Thoracic aorta (tissue), 2 donors: Measurements from ENCODE around the gene KDR. TPM values are rescaled to one million over a fixed set of nuclear protein-coding genes. Genes with fewer than 3 reads are reported as not detected.

Experiments used
- ATAC-seq: fragments of 150-250 bp; one replicate; pipeline ENCODE4 v1.8.0; 2017; ENCODE audit warnings: low read depth; ENCODE audit not compliant: insufficient number of reproducible peaks, low FRiP score
- DNase-seq: peaks from one replicate; pipeline ENCODE4 v3.0.0-alpha.2; 2020; ENCODE audit warnings: low spot score
- H3K27ac ChIP-seq, 2 donors: fragments of 200-600 bp; sonication (generic); 1 replicate in 1 of 2; 2 replicates in 1 of 2; pipeline ENCODE4 v1.5.1; 2016; ENCODE audit warnings: mild to moderate bottlenecking in 2 of 2, moderate library complexity in 2 of 2
- H3K27me3 ChIP-seq: fragments of 200-600 bp; sonication (generic); replicated peaks from 2 replicates; pipeline ENCODE4 v1.6.0; 2016; ENCODE audit warnings: mild to moderate bottlenecking; ENCODE audit not compliant: insufficient read depth
- H3K36me3 ChIP-seq: fragments of 200-600 bp; sonication (generic); one replicate; pipeline ENCODE4 v1.5.1; 2016
- H3K4me1 ChIP-seq, 2 donors: fragments of 200-600 bp; sonication (generic); 1 replicate in 1 of 2; 2 replicates in 1 of 2; pipeline versions ENCODE4 v1.5.1 to v1.6.0; 2016; ENCODE audit warnings: low read depth in 2 of 2, mild to moderate bottlenecking in 1 of 2; ENCODE audit not compliant: control insufficient read depth in 1 of 2
- H3K4me3 ChIP-seq: fragments of 200-600 bp; sonication (generic); 2 replicates; pipeline ENCODE4 v1.5.1; 2016; ENCODE audit warnings: mild to moderate bottlenecking
- H3K9me3 ChIP-seq: fragments of 200-600 bp; sonication (generic); 2 replicates; pipeline ENCODE4 v1.5.1; 2016
- CTCF ChIP-seq: fragments of 200-600 bp; sonication (generic); IDR thresholded peaks from one replicate; pipeline ENCODE4 v1.5.1; 2019; ENCODE audit warnings: antibody characterized with exemption
- total RNA-seq, 2 donors: library from RNA; depleted of rRNA; stranded (reverse); fragments of >200 nt; gene quantifications; one replicate each; pipeline versions ENCODE4 v1.1.0 to v1.2.3, GENCODE V29; 2016

Gene KDR
- total RNA-seq, 2 donors from 2014 or later, result 10.0 to 27.1 TPM

- Histone ChIP-seq H3K27ac (no peak overlapping the region), H3K4me3 (no peak overlapping the region), H3K9me3 (no peaks in the 10 kb centered on the region), H3K36me3 (no peaks in the 10 kb centered on the region), H3K4me1 (peaks cover 16 to 38% of the 10 kb centered on the region in 2 donors), H3K27me3 (no peaks in the 10 kb centered on the region)
- ATAC-seq, result no peak
- DNase-seq, result no peak
- no peak for TF ChIP-seq CTCF
Measured at GRCh38 chr4:55033296-55033695, 92.1 kb downstream of the KDR start.

GRCh38 chr4:55032788-55033187, 92.6 kb downstream of the KDR start:
- no peaks in the 10 kb centered on the region for H3K9me3 ChIP-seq
- no peak overlapping the region for H3K27ac ChIP-seq
- H3K36me3 ChIP-seq, result no peaks in the 10 kb centered on the region
- TF ChIP-seq CTCF, result no peak
- H3K4me3 ChIP-seq, result no peak overlapping the region
- no peak for DNase-seq
- H3K4me1 ChIP-seq, result peaks cover 13 to 38% of the 10 kb centered on the region in 2 donors
- ATAC-seq, result no peak
- H3K27me3 ChIP-seq, result no peaks in the 10 kb centered on the region

- Histone ChIP-seq H3K27me3 (no peaks in the 10 kb centered on the region), H3K4me3 (no peak overlapping the region), H3K9me3 (no peaks in the 10 kb centered on the region), H3K36me3 (no peaks in the 10 kb centered on the region), H3K27ac (no peak overlapping the region), H3K4me1 (peaks cover 9 to 35% of the 10 kb centered on the region in 2 donors)
- TF ChIP-seq CTCF, result no peak
- DNase-seq (no peak), ATAC-seq (no peak)
Measured at GRCh38 chr4:55032179-55032578, 93.2 kb downstream of the KDR start.

GRCh38 chr4:55031158-55031557, 94.2 kb downstream of the KDR start:
- no peaks in the 10 kb centered on the region for H3K27me3 ChIP-seq
- peaks cover 2 to 26% of the 10 kb centered on the region in 2 donors for H3K4me1 ChIP-seq
- no peak overlapping the region for H3K4me3 ChIP-seq
- no peaks in the 10 kb centered on the region for H3K36me3 ChIP-seq
- H3K27ac ChIP-seq, result no peak overlapping the region
- H3K9me3 ChIP-seq, result no peaks in the 10 kb centered on the region
- ATAC-seq (no peak), DNase-seq (no peak)
- no peak for TF ChIP-seq CTCF

GRCh38 chr4:55030589-55030988, 94.8 kb downstream of the KDR start:
- DNase-seq (no peak), ATAC-seq (no peak)
- H3K36me3 ChIP-seq, result no peaks in the 10 kb centered on the region
- H3K9me3 ChIP-seq, result no peaks in the 10 kb centered on the region
- no peaks in the 10 kb centered on the region for H3K27me3 ChIP-seq
- H3K4me3 ChIP-seq, result no peak overlapping the region
- no peak for TF ChIP-seq CTCF
- peaks cover 0 to 24% of the 10 kb centered on the region in 2 donors for H3K4me1 ChIP-seq
- no peak overlapping the region for H3K27ac ChIP-seq
